COR-L47 (cell line): ENCODE results near the gene PLXNB2.
"Not testable (repeated sequence)": the region's sequence is repeated elsewhere in the genome, so short reads cannot be mapped to it uniquely, and the experiment has no call there.

Source experiments
- DNase-seq: peaks from one replicate; lab custom pipeline; 2025; lab: John Stamatoyannopoulos, UW

PLXNB2 gene

GRCh38 chr22:50280708-50281383 is 26.6 kb downstream of the PLXNB2 start:
- DNase-seq, result no peak

GRCh38 chr22:50280022-50280707 is 27.3 kb downstream of the PLXNB2 start:
- DNase-seq, result no peak

- DNase-seq, result no peak
These were observed 28.4 kb downstream of the PLXNB2 start for GRCh38 chr22:50278956-50279619.

- DNase-seq, result no peak
These were observed 29.0 kb downstream of the PLXNB2 start for GRCh38 chr22:50278461-50278860.

- no peak for DNase-seq
These were observed 29.7 kb downstream of the PLXNB2 start for GRCh38 chr22:50277761-50278160.

- no peak for DNase-seq
These were observed 31.3 kb downstream of the PLXNB2 start for GRCh38 chr22:50276143-50276542.

GRCh38 chr22:50275181-50276055 is 32.0 kb downstream of the PLXNB2 start:
- DNase-seq, result no peak

DNA sequence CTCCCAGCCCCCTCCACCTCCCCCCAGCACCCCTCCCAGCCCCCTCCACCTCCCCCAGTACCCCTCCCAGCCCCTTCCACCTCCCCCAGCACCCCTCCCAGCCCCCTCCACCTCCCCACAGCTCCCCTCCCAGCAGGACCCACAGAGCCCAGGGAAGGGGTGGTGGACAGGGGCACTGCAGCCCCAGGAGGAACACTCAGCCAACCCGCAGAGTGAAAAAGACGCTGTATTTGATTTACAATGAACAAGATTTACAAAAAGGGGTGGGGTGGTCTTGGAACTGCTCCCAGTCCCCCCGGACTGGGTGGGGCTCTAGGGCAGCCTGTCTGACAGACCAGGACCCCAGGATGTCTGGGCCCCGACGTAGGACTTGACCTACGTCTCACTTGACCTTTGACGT is 32.7 kb downstream of the PLXNB2 start:
- DNase-seq, result no peak

GRCh38 chr22:50274311-50274710 is 33.1 kb downstream of the PLXNB2 start:
- DNase-seq, result peak; percentile 55

GRCh38 chr22:50273781-50274180 is 33.7 kb downstream of the PLXNB2 start:
- DNase-seq, result not testable (repeated sequence)

DNA sequence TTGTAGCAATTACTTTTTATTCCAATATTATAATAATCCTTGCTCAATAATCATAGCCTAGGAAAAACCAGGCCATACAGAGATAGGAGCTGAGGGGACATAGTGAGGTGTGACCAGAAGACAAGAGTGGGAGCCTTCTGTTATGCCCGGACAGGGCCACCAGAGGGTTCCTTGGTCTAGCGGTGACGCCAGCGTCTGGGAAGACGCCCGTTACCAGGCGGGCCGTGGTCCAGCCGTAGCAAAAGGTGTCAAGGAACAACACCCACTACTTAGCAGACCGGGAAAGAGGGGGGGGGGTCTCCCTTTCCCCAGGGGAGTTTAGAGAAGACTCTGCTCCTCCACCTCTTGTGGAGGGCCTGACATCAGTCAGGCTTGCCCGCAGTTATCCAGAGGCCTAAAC is 34.1 kb downstream of the PLXNB2 start:
- not testable (repeated sequence) for DNase-seq

DNA sequence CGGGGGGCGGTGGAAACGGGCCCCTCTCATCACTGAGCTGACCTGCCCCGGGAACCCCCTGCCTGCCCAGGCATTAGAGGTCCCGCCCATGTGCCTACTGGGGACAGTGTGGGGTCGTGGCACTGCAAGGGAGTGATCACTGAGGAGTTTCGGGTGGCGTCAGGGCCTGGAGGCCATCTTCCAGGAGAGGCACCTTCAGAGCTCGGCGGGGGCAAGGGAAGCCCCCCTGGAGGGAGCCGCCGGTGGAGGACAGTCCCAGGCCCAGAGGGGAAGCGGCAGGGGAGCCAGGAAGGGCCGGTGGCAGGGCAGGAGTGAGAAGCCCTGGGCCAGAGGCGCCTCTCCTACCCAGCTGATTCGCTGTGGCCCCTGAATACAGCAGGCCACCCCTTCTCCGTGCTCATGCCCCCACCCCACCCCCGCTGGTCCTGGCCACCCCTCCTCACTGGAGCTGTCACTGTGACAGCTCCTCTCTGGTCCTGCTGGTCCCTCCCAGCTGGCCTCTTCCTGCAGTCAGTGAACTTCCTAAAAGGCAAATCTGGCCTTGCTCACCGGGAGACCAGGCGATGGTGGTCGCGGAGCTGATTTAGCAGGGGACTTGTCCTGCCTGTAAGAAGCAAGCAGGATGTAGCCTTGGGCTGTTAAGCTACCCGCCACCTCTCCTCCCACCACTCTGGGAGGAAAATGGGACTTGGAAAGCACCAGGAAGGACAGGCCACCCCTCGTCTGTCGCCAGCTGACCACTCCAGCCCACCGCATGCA is 35.2 kb downstream of the PLXNB2 start:
- DNase-seq, result no peak

GRCh38 chr22:50271519-50271970 is 35.9 kb downstream of the PLXNB2 start:
- DNase-seq, result peak; percentile 71

DNA sequence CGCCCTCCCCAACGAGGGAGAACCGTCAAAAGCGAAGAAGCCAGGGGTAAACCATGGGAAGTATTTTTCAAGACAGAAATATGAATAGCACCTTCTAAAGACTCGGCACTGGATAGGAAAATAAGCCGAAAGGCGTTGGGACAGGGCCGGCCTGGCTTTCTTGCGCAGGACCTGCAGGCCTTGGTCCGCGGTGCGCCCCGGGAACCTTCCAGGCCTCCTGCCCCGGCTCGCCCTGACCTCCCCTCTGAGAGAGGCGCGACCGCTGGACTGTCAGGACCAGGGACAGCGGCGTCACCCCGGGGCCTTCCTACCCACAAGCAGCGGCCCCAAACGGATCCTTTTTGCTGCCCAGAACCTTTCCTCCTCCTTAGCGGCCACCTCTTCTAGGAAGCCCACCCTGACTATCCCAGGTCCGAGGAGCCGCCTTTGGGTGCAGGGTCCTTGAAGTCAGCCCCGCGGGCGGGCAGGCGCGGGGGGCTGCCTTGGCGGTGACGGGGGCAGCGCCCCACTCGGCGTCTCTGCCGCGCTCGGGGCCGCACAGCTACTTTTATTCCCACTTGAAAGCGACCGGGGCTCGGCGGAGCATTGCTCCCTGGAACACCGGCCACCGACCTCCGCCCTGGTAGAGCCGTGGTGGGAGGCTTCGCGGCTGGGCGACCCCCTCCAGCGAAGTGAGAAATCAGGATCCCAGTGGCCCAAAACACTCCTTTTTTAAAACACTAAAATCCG is 36.6 kb downstream of the PLXNB2 start:
- DNase-seq, result no peak

DNA sequence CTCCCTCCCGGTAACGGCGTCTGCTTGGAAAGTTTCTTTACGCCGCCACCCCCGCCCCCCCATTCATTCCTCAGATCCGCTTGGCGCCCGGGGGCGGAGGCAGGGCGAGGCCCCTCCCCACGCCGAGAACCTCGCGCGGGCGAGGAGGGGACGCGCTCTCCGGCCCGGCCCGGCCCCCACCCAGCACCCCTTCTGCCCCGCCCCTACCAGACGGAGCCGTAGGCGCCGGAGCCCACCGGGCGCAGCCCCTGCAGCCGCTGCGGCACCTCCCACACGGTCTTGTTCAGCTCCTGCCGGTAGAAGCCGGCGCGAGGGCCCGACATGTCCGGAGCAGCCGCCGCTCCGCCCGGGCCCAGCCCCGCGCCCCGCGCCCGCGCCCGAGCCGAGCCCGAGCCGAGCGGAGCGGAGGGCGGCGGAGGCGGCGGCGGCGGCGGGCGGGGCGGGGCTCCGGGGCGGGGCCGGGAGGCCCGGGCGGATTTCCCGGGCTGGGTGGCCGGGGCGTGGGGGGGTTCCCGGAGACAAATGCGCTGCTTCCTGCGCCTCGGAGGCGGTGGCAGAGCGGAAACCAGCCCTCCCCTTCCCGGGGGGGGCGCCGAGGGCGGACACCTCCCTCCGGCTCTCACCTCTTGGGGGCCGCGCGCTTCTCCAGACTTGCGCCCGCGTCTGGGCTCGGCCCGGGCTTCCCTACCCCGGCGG is 37.3 kb downstream of the PLXNB2 start, which contains the start of gene MAPK11:
Gene MAPK11 (minus strand): TSS at position 411 of the 696 bp plus-strand sequence. CDS start 88 bp downstream, at position 323.
- DNase-seq, result peak; percentile 55

GRCh38 chr22:50269573-50269969 is 37.9 kb downstream of the PLXNB2 start:
- no peak for DNase-seq

GRCh38 chr22:50268655-50269113 is 38.8 kb downstream of the PLXNB2 start:
- peak; percentile 47 for DNase-seq

DNA sequence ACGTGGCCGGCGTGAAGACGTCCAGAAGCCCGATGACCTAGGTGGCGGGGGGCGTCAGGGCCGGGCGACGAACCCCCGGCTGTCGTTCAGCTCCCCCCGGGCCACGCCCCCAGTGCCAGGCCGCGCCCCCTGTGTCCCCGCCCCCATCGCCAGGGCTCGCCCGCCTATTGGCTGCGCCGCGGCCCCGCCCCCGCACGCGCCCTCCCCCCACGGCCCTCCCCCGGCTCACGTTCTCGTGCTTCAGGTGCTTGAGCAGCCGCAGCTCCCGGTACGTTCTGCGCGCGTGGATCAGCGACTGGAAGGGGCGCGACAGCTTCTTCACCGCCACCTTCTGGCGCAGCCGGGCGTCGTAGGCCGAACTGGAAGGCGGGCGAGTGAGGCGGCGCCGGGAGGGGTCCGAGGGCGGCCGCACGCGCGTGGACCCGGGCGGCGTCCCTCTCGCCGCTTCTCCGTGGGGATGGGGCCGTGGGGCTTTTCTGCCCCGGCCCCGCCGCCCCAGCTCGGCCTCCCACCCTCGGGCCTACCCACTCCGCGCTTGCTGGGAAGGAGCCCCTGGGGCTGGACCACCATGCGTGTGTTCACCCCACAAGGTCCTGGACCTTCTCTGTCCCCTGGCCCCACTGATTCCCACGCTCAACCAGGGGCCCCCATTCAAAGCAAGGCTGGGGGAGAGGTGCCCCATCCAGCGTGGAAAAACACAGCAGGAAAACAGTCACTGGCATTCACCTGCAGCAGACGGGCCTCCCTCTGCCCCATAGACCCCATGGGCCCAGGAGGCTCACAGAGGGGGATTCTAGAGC is 39.7 kb downstream of the PLXNB2 start:
- DNase-seq, result no peak

- DNase-seq, result no peak
These were observed 40.5 kb downstream of the PLXNB2 start for GRCh38 chr22:50266994-50267393.
